HG02884 (cell line): ENCODE results near the gene ANKS1A.
"Not testable (repeated sequence)": the region's sequence is repeated elsewhere in the genome, so short reads cannot be mapped to it uniquely, and the experiment has no call there.

Experiments
- ATAC-seq: cut with Tn5 transposase; IDR thresholded peaks from one replicate; pipeline ENCODE4 v1.9.1; 2021; ENCODE audit warnings: mild to moderate bottlenecking, moderate library complexity; ENCODE audit not compliant: unreplicated experiment

The ANKS1A gene

GRCh38 chr6:34877869-34878485 lies 11.1 kb upstream of the ANKS1A start:
- no peak for ATAC-seq

DNA sequence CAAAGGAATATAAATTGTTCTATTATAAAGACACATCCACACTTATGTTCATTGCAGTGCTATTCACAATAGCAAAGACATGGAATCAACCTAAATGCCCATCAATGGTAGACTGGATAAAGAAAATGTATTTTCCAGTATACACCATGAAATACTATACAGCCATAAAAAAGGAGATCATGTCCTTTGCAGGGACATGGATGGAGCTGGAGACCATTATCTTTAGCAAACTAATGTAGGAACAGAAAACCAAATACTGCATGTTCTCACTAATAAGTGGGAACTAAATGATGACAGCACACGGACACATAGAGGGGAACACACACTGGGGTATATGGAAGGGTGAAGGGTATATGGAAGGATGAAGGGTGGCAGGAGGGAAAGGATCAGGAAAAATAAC lies 5.0 kb upstream of the ANKS1A start:
- ATAC-seq: not testable (repeated sequence)

GRCh38 chr6:34884996-34885395 lies 4.1 kb upstream of the ANKS1A start:
- ATAC-seq: no peak

DNA sequence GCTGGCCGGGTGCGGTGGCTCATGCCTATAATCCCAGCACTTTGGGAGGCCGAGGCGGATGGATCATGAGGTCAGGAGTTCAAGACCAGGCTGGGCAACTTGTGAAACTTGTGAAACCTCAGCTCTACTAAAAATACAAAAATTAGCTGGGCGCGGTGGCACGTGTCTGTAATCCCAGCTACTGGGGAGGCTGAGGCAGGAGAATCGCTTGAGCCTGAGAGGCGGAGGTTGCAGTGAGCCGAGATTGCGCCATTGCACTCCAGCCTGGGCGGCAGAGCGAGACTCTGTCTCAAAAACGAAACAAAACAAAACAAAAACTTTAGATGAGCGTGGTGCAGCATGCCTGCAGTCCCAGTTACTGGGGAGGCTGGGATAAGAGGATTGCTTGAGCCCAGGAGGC lies 3.2 kb upstream of the ANKS1A start:
- ATAC-seq: not testable (repeated sequence)

GRCh38 chr6:34887753-34888513 lies 1.1 kb upstream of the ANKS1A start, which contains the start of gene TAF11:
TSS of gene TAF11 (minus strand) at chr6:34888042. CDS start at chr6:34887957, 85 bp downstream.
- ATAC-seq: peak; percentile 70

- no peak for ATAC-seq
These were observed 570 bp upstream of the ANKS1A start for GRCh38 chr6:34888514-34888856.

DNA sequence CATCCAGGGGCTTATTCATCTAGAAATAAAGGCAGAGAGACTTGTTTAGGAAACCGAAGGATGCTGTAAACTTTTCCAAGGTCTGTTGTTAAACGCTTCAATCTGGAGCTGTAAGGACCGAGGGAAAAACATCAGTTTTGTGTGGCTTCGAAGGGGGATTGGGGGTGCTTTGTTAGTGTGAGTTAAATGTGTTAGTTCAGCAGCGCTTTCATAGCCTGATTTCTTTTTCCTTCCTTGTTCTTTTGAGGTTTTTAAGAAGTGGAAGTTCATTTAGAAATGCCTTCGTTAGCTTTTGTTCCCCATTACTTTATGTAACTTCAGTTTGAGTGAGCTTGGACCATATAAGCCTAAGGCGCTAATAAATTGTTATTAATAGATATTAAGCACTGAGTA lies 1.5 kb downstream of the ANKS1A start:
- no peak for ATAC-seq

DNA sequence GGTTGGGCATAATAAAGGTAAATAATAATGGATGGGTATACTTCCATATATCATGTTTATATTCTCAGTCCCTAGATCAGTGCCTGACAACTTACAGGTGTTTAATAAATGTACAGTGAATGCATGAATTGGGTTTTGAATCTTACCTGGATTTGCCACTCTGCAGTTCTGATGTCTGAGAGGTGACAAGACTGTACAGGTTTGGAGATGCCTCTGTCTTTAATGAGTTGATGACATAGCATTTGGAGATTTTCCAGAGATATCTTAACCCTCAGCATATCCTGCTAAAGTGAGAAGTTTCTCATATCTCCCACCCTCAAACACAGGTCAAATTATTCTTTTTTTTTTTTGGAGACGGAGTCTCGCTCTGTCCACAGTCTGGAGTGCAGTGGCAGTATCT lies 2.2 kb downstream of the ANKS1A start:
- ATAC-seq: no peak

- no peak for ATAC-seq
These were observed 5.6 kb downstream of the ANKS1A start for GRCh38 chr6:34894693-34895092.

- ATAC-seq: no peak
These were observed 8.1 kb downstream of the ANKS1A start for GRCh38 chr6:34897130-34897529.

DNA sequence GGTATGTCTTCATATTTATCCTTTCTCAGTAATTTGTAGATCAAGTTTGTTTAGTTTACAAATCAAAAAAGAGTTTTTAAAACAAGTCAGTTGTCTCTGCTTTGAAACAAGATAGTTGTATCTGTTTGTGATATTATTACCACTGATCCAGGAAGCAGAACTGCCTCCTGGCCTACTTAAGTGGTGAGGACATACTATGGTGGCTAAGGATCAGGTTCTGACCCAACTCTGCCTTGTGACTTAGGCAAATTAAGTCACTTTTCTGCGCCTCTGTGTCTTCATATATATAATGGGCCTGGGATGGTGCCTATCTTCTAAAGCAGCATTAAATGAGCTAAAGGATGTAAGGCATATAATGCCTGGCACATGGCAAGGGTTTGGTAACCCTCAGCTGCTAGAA lies 8.7 kb downstream of the ANKS1A start:
- ATAC-seq: no peak

DNA sequence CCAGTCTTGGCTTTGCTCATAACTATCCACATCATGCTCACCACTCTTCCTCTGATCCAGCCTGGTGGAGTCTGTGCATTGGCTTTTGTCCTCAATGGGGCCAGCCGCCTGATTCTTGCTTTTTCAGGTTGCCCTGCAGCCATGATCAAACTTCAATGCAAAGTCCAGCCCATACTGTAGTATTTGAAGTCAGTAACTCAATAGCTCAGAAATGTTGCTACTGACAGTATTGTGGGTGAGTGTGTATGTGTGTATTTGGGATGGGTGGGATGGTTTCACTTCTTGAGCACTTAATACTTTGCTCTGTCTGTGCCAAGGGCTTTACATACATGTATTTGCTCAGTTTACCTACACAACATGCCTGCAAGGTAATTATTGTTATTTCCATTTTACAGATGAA lies 10.7 kb downstream of the ANKS1A start:
- not testable (repeated sequence) for ATAC-seq

GRCh38 chr6:34900321-34901031 lies 11.4 kb downstream of the ANKS1A start:
- ATAC-seq: no peak

DNA sequence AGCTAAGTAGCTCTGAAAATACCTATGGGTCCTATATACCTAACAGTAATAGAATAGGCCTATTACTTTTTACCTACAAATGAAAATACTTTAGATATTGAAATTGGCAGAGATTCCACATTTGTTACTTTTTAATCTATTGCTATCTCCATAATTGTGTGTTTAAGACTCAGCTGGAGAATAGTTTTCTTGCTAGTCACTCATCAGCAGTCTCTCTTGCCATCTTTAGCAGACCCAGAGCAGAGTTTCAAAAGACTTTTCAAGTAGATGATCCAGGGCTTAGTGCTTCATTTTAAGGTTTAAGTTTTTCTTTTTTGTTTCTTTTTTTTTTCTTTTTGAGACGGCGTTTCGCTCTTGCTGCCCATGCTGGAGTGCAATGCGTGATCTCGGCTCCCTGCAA lies 12.9 kb downstream of the ANKS1A start:
- ATAC-seq: no peak

GRCh38 chr6:34904990-34905613 lies 16.0 kb downstream of the ANKS1A start:
- no peak for ATAC-seq

GRCh38 chr6:34906826-34907225 lies 17.8 kb downstream of the ANKS1A start:
- no peak for ATAC-seq

GRCh38 chr6:34908194-34908593 lies 19.1 kb downstream of the ANKS1A start:
- no peak for ATAC-seq

DNA sequence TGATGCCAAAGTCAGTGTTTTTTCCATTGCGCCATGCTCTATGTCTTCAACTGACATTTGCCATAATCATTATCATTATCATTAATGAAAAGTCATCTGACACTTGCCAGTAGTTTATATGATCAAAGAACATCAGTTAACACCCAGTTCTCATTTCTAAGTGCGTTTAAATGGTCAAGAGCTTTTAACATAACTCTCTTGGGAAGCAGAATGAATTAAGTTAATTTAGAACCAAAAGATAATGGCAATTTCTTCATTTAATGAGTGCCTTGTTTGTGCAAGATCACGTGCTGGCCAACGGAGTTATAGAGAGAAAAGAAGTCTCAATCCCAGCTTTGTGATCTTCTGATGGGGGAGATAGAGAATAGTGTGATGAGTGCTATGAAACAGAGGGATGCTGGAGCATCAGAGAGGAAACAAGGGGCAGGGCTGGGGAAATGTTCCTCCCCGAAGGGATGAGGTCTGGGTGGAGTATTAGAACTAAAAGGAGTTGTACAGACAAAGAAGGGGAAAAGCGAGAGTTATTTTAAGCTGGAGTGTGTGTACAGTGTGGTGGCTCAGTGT lies 20.3 kb downstream of the ANKS1A start:
- no peak for ATAC-seq

GRCh38 chr6:34911822-34912221 lies 22.8 kb downstream of the ANKS1A start:
- ATAC-seq: no peak

GRCh38 chr6:34912715-34913464 lies 23.8 kb downstream of the ANKS1A start:
- no peak for ATAC-seq

GRCh38 chr6:34914358-34914757 lies 25.3 kb downstream of the ANKS1A start:
- ATAC-seq: no peak
